OCI-LY7 (cell line): Measurements from ENCODE around the gene FAM118A.
"Not testable (repeated sequence)": the region's sequence is repeated elsewhere in the genome, so short reads cannot be mapped to it uniquely, and the experiment has no call there.

Source experiments
- EZH2phosphoT487 ChIP-seq: fragments of 200-600 bp; sonication (generic); IDR thresholded peaks from 2 replicates; pipeline ENCODE4 v1.6.1; 2018; ENCODE audit warnings: low read depth, borderline replicate concordance, mild to moderate bottlenecking, mixed run types, antibody characterized with exemption, low read length, moderate library complexity, mixed read lengths
- TF ChIP-seq, protein P1 (sequence below): fragments of 200-600 bp; sonication (generic); conservative IDR thresholded peaks from 2 replicates; pipeline ENCODE4 v1.5.1; 2014; ENCODE audit warnings: mild to moderate bottlenecking, antibody characterized with exemption, low read length, moderate library complexity, mixed read lengths

- TF ChIP-seq, protein P1, sequence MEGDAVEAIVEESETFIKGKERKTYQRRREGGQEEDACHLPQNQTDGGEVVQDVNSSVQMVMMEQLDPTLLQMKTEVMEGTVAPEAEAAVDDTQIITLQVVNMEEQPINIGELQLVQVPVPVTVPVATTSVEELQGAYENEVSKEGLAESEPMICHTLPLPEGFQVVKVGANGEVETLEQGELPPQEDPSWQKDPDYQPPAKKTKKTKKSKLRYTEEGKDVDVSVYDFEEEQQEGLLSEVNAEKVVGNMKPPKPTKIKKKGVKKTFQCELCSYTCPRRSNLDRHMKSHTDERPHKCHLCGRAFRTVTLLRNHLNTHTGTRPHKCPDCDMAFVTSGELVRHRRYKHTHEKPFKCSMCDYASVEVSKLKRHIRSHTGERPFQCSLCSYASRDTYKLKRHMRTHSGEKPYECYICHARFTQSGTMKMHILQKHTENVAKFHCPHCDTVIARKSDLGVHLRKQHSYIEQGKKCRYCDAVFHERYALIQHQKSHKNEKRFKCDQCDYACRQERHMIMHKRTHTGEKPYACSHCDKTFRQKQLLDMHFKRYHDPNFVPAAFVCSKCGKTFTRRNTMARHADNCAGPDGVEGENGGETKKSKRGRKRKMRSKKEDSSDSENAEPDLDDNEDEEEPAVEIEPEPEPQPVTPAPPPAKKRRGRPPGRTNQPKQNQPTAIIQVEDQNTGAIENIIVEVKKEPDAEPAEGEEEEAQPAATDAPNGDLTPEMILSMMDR, result not testable (repeated sequence)
- TF ChIP-seq EZH2phosphoT487, result not testable (repeated sequence)
These were observed 49.4 kb upstream of the FAM118A start for GRCh38 chr22:45260395-45260759.
